ENCODE data around the gene CSH1.
"Not testable (repeated sequence)": the region's sequence is repeated elsewhere in the genome, so short reads cannot be mapped to it uniquely, and the experiment has no call there.

CSH1 gene

GRCh38 chr17:63881935-63882601, 14.3 kb downstream of the CSH1 start, which contains the start of gene GH2:
Gene GH2, minus strand, starts transcription at chr17:63881944. Its CDS starts 143 bp downstream, at chr17:63881801.
- peak; percentile 65 for DNase-seq (ENCODE audit: low read depth)
- peak; percentile 70 for TF ChIP-seq CTCF (IDR thresholded peaks at IDR 0.05; ENCODE audit: insufficient read depth, low read depth, low read length, missing control alignments)
- no peak within 1 kb of the TSS for H3K4me3 ChIP-seq (ENCODE audit: low read length)

- not testable (repeated sequence) for H3K4me3 ChIP-seq (ENCODE audit: low read length); DNase-seq (ENCODE audit: low read depth)
Measured at GRCh38 chr17:63881337-63881736, 15.0 kb downstream of the CSH1 start.

- no peak for TF ChIP-seq CTCF (IDR thresholded peaks at IDR 0.05; ENCODE audit: insufficient read depth, low read depth, low read length, missing control alignments)
- H3K4me3 ChIP-seq (ENCODE audit: low read length): no peak overlapping the region
- no peak for DNase-seq (ENCODE audit: low read depth)
Measured at GRCh38 chr17:63880706-63881105, 15.7 kb downstream of the CSH1 start.

- DNase-seq (ENCODE audit: low read depth); H3K4me3 ChIP-seq (ENCODE audit: low read length): not testable (repeated sequence)
Measured at GRCh38 chr17:63878413-63878812, 18.0 kb downstream of the CSH1 start.

- H3K4me3 ChIP-seq (ENCODE audit: low read length); DNase-seq (ENCODE audit: low read depth): not testable (repeated sequence)
Measured at GRCh38 chr17:63874693-63875092, 21.7 kb downstream of the CSH1 start.

- DNase-seq (ENCODE audit: low read depth); H3K4me3 ChIP-seq (ENCODE audit: low read length): not testable (repeated sequence)
Measured at GRCh38 chr17:63874061-63874626, 22.2 kb downstream of the CSH1 start.

GRCh38 chr17:63873577-63873976, 22.8 kb downstream of the CSH1 start, which contains the start of gene CSH2:
Gene CSH2, minus strand, starts transcription at chr17:63873677. Its CDS starts 63 bp downstream, at chr17:63873614.
- not testable (repeated sequence) for DNase-seq (ENCODE audit: low read depth); H3K4me3 ChIP-seq (ENCODE audit: low read length)

- not testable (repeated sequence) for DNase-seq (ENCODE audit: low read depth); H3K4me3 ChIP-seq (ENCODE audit: low read length)
Measured at GRCh38 chr17:63871646-63872365, 24.6 kb downstream of the CSH1 start.

- H3K4me3 ChIP-seq (ENCODE audit: low read length); DNase-seq (ENCODE audit: low read depth): not testable (repeated sequence)
Measured at GRCh38 chr17:63870292-63870665, 26.1 kb downstream of the CSH1 start.

GRCh38 chr17:63869491-63870291, 26.7 kb downstream of the CSH1 start:
- DNase-seq (ENCODE audit: low read depth): peak; percentile 59
- not testable (repeated sequence) for H3K4me3 ChIP-seq (ENCODE audit: low read length)
- peak; percentile 21 for TF ChIP-seq CTCF (IDR thresholded peaks at IDR 0.05; ENCODE audit: insufficient read depth, low read depth, low read length, missing control alignments)

All from epithelial cell of esophagus (primary cell).